Natural killer cell (primary cell): ENCODE data around the gene FAM171A1. TPM values are rescaled to one million over a fixed set of nuclear protein-coding genes. Genes with fewer than 3 reads are reported as not detected.

Source experiments
- ATAC-seq, 3 donors: fragments of 150-1000 bp in 2 of 3; fragments of 200-7000 bp in 1 of 3; cut with Tn5 transposase; 1 replicate in 1 of 3; 2 replicates in 2 of 3; pipeline ENCODE4 v1.10.0; 2021; ENCODE audit warnings: mild to moderate bottlenecking in 2 of 3, moderate library complexity in 2 of 3
- DNase-seq, 2 donors: peaks; one replicate each; pipeline versions ENCODE4 v3.0.0 to v3.0.0-alpha.2; 2013 to 2021; ENCODE audit warnings: mixed read lengths in 1 of 2
- H3K27ac ChIP-seq: one replicate; pipeline ENCODE4 v1.5.1; 2013; ENCODE audit warnings: mild to moderate bottlenecking, low read length
- H3K27me3 ChIP-seq: one replicate; pipeline ENCODE4 v1.6.1; 2013; ENCODE audit warnings: low read length; ENCODE audit not compliant: control insufficient read depth, insufficient read depth
- H3K36me3 ChIP-seq: one replicate; pipeline ENCODE4 v1.6.1; 2013; ENCODE audit warnings: low read length; ENCODE audit not compliant: control insufficient read depth, insufficient read depth
- H3K4me1 ChIP-seq: one replicate; pipeline ENCODE4 v1.6.1; 2013; ENCODE audit warnings: low read length; ENCODE audit not compliant: control insufficient read depth, insufficient read depth
- H3K4me3 ChIP-seq: one replicate; pipeline ENCODE4 v1.5.1; 2013; ENCODE audit warnings: low read length
- H3K9me3 ChIP-seq: one replicate; pipeline ENCODE4 v1.6.1; 2013; ENCODE audit warnings: low read length; ENCODE audit not compliant: control insufficient read depth, insufficient read depth
- H3K27ac Mint-ChIP-seq, 2 donors: one replicate each; pipeline ENCODE4 v1.8.0; 2022; ENCODE audit warnings: mild to moderate bottlenecking in 2 of 2, mixed read lengths in 2 of 2, moderate library complexity in 1 of 2
- H3K27me3 Mint-ChIP-seq, 2 donors: one replicate each; pipeline ENCODE4 v1.8.0; 2022; ENCODE audit warnings: low read depth in 2 of 2, mixed read lengths in 2 of 2
- H3K36me3 Mint-ChIP-seq: one replicate; pipeline ENCODE4 v1.8.0; 2022; ENCODE audit warnings: mixed read lengths
- H3K4me1 Mint-ChIP-seq, 2 donors: one replicate each; pipeline ENCODE4 v1.8.0; 2022; ENCODE audit warnings: mixed read lengths in 2 of 2
- H3K4me3 Mint-ChIP-seq: one replicate; pipeline ENCODE4 v1.8.0; 2022; ENCODE audit warnings: mild to moderate bottlenecking, moderate library complexity, mixed read lengths
- H3K9me3 Mint-ChIP-seq, 2 donors: one replicate each; pipeline ENCODE4 v1.8.0; 2022; ENCODE audit warnings: mixed read lengths in 2 of 2
- WGBS: methylation state at CpG from one replicate; pipeline ENCODE4 v1.1.7; 2013; ENCODE audit warnings: missing lambda C conversion rate; ENCODE audit not compliant: insufficient coverage; 5-methylcytosine and 5-hydroxymethylcytosine counted together
- intact Hi-C: fragments of 100-400 bp; cut with micrococcal nuclease; formaldehyde crosslinking; loops from one replicate; pipeline ENCODE4 v1.14.2; 2022
- total RNA-seq, 4 donors: library from RNA; stranded (reverse); fragments of 120-200 nt in 1 of 4; gene quantifications; one replicate each; pipeline versions ENCODE4 v1.2.3 to v1.2.4, GENCODE V29; 2013 to 2022
- TF ChIP-seq, protein P1 (sequence below): fragments of 200-600 bp; IDR thresholded peaks from one replicate; pipeline ENCODE4 v1.8.0; 2022; ENCODE audit warnings: antibody characterized with exemption

Gene FAM171A1
- total RNA-seq, 3 donors from 2014 or later (not counting 1 experiment from before 2014, with no cell fraction given), result 0.99 to 2.3 (median 1.6) TPM

DNA sequence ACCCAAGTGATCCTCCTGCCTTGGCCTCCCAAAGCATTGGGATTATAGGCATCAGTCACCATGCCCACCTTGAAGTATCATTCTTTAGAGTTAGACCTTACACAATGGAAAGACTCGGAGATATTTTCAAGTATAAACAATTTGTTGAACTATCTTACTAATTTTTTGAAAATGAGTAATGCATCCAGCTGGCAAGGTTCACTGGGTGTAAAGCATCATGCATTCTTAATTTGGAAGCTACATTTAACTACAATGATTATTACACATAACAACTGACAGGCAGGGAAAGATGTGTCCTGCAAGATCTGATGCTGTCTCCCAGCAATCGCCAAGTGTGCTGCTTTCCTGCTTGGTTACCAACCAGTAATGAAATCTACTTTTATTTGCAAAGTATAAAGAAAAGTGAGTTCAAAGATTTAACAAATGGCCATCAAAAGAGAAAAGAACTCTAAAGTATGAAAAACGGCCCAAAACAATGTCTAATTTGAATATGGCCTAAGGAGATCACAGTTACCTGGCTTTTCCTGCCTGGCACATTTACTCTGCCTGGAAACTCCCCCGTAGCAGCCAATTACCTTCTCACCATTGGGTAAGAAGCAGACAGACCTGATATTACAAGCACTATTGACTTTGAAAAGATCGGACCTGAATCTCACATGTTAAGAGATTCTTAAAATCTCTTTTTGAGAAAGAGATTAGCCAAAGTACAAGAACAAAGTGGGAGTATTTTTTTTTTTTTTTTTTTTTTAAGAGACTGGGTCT is 143.3 kb downstream of the FAM171A1 start:
- Histone ChIP-seq H3K27me3 (no peaks in the 10 kb centered on the region), H3K36me3 (no peaks in the 10 kb centered on the region), H3K4me3 (no peak overlapping the region), H3K27ac (no peak overlapping the region), H3K4me1 (no peaks in the 10 kb centered on the region), H3K9me3 (no peaks in the 10 kb centered on the region)
- H3K4me1 Mint-ChIP-seq, result no peaks in the 10 kb centered on the region
- no peak overlapping the region for H3K27ac Mint-ChIP-seq
- H3K4me3 Mint-ChIP-seq, result no peak overlapping the region
- peaks cover 0 to 2% of the 10 kb centered on the region in 2 donors for H3K27me3 Mint-ChIP-seq
- DNase-seq, result no peak
- TF ChIP-seq, protein P1, sequence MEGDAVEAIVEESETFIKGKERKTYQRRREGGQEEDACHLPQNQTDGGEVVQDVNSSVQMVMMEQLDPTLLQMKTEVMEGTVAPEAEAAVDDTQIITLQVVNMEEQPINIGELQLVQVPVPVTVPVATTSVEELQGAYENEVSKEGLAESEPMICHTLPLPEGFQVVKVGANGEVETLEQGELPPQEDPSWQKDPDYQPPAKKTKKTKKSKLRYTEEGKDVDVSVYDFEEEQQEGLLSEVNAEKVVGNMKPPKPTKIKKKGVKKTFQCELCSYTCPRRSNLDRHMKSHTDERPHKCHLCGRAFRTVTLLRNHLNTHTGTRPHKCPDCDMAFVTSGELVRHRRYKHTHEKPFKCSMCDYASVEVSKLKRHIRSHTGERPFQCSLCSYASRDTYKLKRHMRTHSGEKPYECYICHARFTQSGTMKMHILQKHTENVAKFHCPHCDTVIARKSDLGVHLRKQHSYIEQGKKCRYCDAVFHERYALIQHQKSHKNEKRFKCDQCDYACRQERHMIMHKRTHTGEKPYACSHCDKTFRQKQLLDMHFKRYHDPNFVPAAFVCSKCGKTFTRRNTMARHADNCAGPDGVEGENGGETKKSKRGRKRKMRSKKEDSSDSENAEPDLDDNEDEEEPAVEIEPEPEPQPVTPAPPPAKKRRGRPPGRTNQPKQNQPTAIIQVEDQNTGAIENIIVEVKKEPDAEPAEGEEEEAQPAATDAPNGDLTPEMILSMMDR, result no peak
- 96% methylated on average over 5 of the region's 5 CpGs for WGBS
- H3K9me3 Mint-ChIP-seq, result peaks cover 3 to 6% of the 10 kb centered on the region in 2 donors
- intact Hi-C loops, result no loop called here
- no peak for ATAC-seq
- no peaks in the 10 kb centered on the region for H3K36me3 Mint-ChIP-seq

DNA sequence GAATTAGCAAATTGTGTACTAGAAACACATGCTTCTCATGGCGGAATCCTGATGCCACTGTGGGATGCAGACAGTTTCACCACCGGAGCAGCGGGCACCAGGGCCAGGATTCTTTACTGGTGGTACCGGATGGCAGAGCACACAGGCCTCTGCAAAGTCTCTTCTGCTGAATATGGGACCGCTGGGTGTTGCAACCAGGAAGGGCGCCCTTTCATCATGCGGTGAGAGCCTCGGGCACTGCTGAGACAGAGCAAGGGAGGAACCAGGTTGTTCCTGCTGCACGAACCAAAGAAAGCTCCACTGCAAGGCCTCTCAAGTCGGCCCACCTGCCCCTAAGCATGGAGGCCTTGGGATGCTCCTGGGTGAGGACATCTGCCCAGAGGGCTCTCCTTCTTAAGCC is 145.6 kb downstream of the FAM171A1 start:
- intact Hi-C loops, result no loop called here
- no peaks in the 10 kb centered on the region for H3K4me1 Mint-ChIP-seq
- H3K4me3 Mint-ChIP-seq, result no peak overlapping the region
- 97% methylated on average over 10 of the region's 10 CpGs for WGBS
- DNase-seq (no peak), ATAC-seq (no peak)
- no peaks in the 10 kb centered on the region for H3K36me3 Mint-ChIP-seq
- no peak overlapping the region for H3K27ac ChIP-seq
- no peaks in the 10 kb centered on the region for H3K27me3 ChIP-seq
- TF ChIP-seq, protein P1, result no peak
- no peaks in the 10 kb centered on the region for H3K9me3 ChIP-seq
- no peak overlapping the region for H3K4me3 ChIP-seq
- no peak overlapping the region for H3K27ac Mint-ChIP-seq
- H3K36me3 ChIP-seq, result no peaks in the 10 kb centered on the region
- H3K9me3 Mint-ChIP-seq, result peaks cover 3 to 6% of the 10 kb centered on the region in 2 donors
- no peaks in the 10 kb centered on the region for H3K4me1 ChIP-seq
- peaks cover 0 to 2% of the 10 kb centered on the region in 2 donors for H3K27me3 Mint-ChIP-seq

DNA sequence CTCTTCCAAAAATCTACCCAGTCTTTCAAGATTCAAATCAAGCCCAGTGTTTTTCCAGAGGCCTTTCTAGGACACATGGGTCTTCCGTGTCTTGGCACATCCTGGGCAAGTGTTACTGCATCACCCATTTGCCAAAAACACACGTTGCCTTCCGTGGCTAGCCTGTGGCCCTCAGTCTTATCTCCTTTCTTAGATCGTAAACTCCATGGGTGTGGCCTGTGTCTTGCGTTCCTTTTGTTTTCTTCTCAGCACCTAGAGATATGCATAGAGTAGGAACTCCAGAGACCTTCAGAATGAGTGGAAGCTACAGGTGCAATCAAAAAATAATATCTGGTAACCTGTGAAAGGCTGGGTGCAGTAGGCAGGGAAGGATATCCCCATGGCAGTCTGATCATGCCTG is 146.1 kb downstream of the FAM171A1 start:
- 92% methylated on average over 5 of the region's 5 CpGs for WGBS
- Mint-ChIP-seq H3K9me3 (peaks cover 3 to 6% of the 10 kb centered on the region in 2 donors), H3K27me3 (peaks cover 0 to 2% of the 10 kb centered on the region in 2 donors), H3K36me3 (no peaks in the 10 kb centered on the region), H3K4me3 (no peak overlapping the region), H3K27ac (no peak overlapping the region), H3K4me1 (no peaks in the 10 kb centered on the region)
- H3K27ac ChIP-seq, result no peak overlapping the region
- TF ChIP-seq, protein P1, result no peak
- H3K27me3 ChIP-seq, result no peaks in the 10 kb centered on the region
- no peaks in the 10 kb centered on the region for H3K9me3 ChIP-seq
- intact Hi-C loops, result no loop called here
- H3K36me3 ChIP-seq, result no peaks in the 10 kb centered on the region
- no peaks in the 10 kb centered on the region for H3K4me1 ChIP-seq
- no peak for DNase-seq
- no peak overlapping the region for H3K4me3 ChIP-seq
- no peak for ATAC-seq

DNA sequence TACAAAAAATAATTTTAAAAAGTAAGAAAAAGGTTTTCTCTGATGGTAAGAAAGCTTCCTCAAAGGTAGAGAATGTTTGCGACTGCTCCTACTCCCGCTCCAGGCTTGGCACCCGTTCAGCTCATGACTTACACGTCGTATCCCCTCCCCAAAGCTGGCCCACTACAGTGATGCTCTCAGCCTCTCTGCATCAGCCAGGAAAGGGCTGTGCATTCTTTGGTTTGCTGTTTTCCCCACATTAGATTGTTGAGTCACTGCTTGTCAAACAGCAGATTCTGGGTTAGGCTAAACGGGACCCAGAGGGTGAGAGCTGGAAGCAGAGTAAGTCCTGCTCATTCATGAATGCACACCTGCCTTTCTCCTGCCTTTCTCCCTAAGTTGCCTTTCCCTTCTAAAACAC is 147.9 kb downstream of the FAM171A1 start:
- H3K4me3 ChIP-seq, result no peak overlapping the region
- no peak for ATAC-seq
- no peak overlapping the region for H3K4me3 Mint-ChIP-seq
- no peak for DNase-seq
- intact Hi-C loops, result no loop called here
- WGBS, result 94% methylated on average over 6 of the region's 6 CpGs
- H3K27me3 Mint-ChIP-seq, result no peaks in the 10 kb centered on the region
- H3K4me1 Mint-ChIP-seq, result no peaks in the 10 kb centered on the region
- peaks cover 0 to 3% of the 10 kb centered on the region in 2 donors for H3K9me3 Mint-ChIP-seq
- H3K9me3 ChIP-seq, result no peaks in the 10 kb centered on the region
- no peaks in the 10 kb centered on the region for H3K4me1 ChIP-seq
- TF ChIP-seq, protein P1, result no peak
- no peak overlapping the region for H3K27ac Mint-ChIP-seq
- H3K27ac ChIP-seq, result no peak overlapping the region
- no peaks in the 10 kb centered on the region for H3K36me3 Mint-ChIP-seq
- no peaks in the 10 kb centered on the region for H3K27me3 ChIP-seq
- H3K36me3 ChIP-seq, result no peaks in the 10 kb centered on the region
